Tibial nerve (tissue), 4 donors: ENCODE results near the gene RAP1GAP2. TPM values are rescaled to one million over a fixed set of nuclear protein-coding genes. Genes with fewer than 3 reads are reported as not detected.
"Not testable (repeated sequence)": the region's sequence is repeated elsewhere in the genome, so short reads cannot be mapped to it uniquely, and the experiment has no call there.

ENCODE experiments used
- DNase-seq, 2 donors: peaks; one replicate each; pipeline ENCODE4 v3.0.0-alpha.2; 2019; ENCODE audit warnings: low spot score in 2 of 2
- H3K27ac ChIP-seq, 4 donors: fragments of 200-600 bp; sonication (generic) in 3 of 4; one replicate each; pipeline ENCODE4 v1.5.1; 2017 to 2019; ENCODE audit warnings: mild to moderate bottlenecking in 1 of 4
- H3K27me3 ChIP-seq, 2 donors: fragments of 200-600 bp; sonication (generic) in 1 of 2; one replicate each; pipeline versions ENCODE4 v1.5.1 to v1.6.0; 2017 to 2019
- H3K36me3 ChIP-seq, 3 donors: fragments of 200-600 bp; sonication (generic); one replicate each; pipeline ENCODE4 v1.5.1; 2018 to 2019
- H3K4me1 ChIP-seq, 4 donors: fragments of 200-600 bp; sonication (generic) in 3 of 4; one replicate each; pipeline ENCODE4 v1.5.1; 2017 to 2019
- H3K4me3 ChIP-seq, 4 donors: fragments of 200-600 bp; sonication (generic) in 3 of 4; one replicate each; pipeline ENCODE4 v1.5.1; 2017 to 2019; ENCODE audit warnings: mild to moderate bottlenecking in 1 of 4, moderate library complexity in 1 of 4
- H3K9me3 ChIP-seq, 4 donors: fragments of 200-600 bp; sonication (generic) in 3 of 4; one replicate each; pipeline ENCODE4 v1.5.1; 2017 to 2019
- EP300 ChIP-seq, 2 donors: sonication (generic); formaldehyde crosslinking; IDR thresholded peaks; one replicate each; pipeline ENCODE4 v1.6.1; 2017; ENCODE audit warnings: antibody characterized with exemption in 2 of 2, mild to moderate bottlenecking in 1 of 2
- POLR2A ChIP-seq, 2 donors: fragments of 450-650 bp; IDR thresholded peaks; one replicate each; pipeline ENCODE4 v1.6.1; 2017; ENCODE audit warnings: antibody characterized with exemption in 2 of 2, mild to moderate bottlenecking in 2 of 2, moderate library complexity in 2 of 2
- WGBS, 2 donors: methylation state at CpG; one replicate each; pipeline ENCODE4 v1.1.5; 2018; 5-methylcytosine and 5-hydroxymethylcytosine counted together
- total RNA-seq, 4 donors: library from RNA; depleted of rRNA; stranded (reverse); fragments of >200 nt; gene quantifications; one replicate each; pipeline ENCODE4 v1.1.0, GENCODE V29; 2016
- TF ChIP-seq, protein P1 (sequence below), 5 experiments: fragments of 200-600 bp in 3 of 5; fragments of 450-650 bp in 2 of 5; sonication (generic) in 3 of 5; IDR thresholded peaks; one replicate each; pipeline ENCODE4 v1.5.1; 2016 to 2019; ENCODE audit warnings: antibody characterized with exemption in 5 of 5, mild to moderate bottlenecking in 3 of 5, moderate library complexity in 2 of 5

RAP1GAP2 gene
- total RNA-seq, 4 donors from 2014 or later: 5.4 to 18.2 (median 11.9) TPM

GRCh38 chr17:2994441-2994840 lies 198.2 kb downstream of the RAP1GAP2 start:
- peaks cover 0 to 12% (median 0%) of the 10 kb centered on the region in 3 donors for H3K36me3 ChIP-seq
- no peak overlapping the region for H3K27ac ChIP-seq
- H3K4me1 ChIP-seq: peaks cover 0 to 19% (median 0%) of the 10 kb centered on the region in 4 donors
- H3K27me3 ChIP-seq: no peaks in the 10 kb centered on the region
- no peak for DNase-seq
- H3K9me3 ChIP-seq: no peaks in the 10 kb centered on the region
- no peak overlapping the region for H3K4me3 ChIP-seq
- 90 to 96% methylated on average over 6 of the region's 6 CpGs for WGBS, 2 donors
- TF ChIP-seq EP300 (IDR thresholded peaks at IDR 0.05) (no peak), POLR2A (IDR thresholded peaks at IDR 0.05) (no peak)
- TF ChIP-seq, protein P1, sequence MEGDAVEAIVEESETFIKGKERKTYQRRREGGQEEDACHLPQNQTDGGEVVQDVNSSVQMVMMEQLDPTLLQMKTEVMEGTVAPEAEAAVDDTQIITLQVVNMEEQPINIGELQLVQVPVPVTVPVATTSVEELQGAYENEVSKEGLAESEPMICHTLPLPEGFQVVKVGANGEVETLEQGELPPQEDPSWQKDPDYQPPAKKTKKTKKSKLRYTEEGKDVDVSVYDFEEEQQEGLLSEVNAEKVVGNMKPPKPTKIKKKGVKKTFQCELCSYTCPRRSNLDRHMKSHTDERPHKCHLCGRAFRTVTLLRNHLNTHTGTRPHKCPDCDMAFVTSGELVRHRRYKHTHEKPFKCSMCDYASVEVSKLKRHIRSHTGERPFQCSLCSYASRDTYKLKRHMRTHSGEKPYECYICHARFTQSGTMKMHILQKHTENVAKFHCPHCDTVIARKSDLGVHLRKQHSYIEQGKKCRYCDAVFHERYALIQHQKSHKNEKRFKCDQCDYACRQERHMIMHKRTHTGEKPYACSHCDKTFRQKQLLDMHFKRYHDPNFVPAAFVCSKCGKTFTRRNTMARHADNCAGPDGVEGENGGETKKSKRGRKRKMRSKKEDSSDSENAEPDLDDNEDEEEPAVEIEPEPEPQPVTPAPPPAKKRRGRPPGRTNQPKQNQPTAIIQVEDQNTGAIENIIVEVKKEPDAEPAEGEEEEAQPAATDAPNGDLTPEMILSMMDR (IDR thresholded peaks at IDR 0.05): no peak

GRCh38 chr17:2995377-2995776 lies 199.1 kb downstream of the RAP1GAP2 start:
- Histone ChIP-seq H3K9me3 (no peaks in the 10 kb centered on the region), H3K27ac (peak overlapping the region in 2 of 4 donors; percentile 50 to 73), H3K27me3 (no peaks in the 10 kb centered on the region), H3K36me3 (peaks cover 0 to 12% (median 0%) of the 10 kb centered on the region in 3 donors), H3K4me3 (no peak overlapping the region), H3K4me1 (peaks cover 0 to 19% (median 0%) of the 10 kb centered on the region in 4 donors)
- DNase-seq: no peak
- WGBS, 2 donors: 71 to 72% methylated on average over 17 to 22 of the region's 22 CpGs
- TF ChIP-seq POLR2A (IDR thresholded peaks at IDR 0.05) (no peak), EP300 (IDR thresholded peaks at IDR 0.05) (no peak)
- TF ChIP-seq, protein P1 (IDR thresholded peaks at IDR 0.05): no peak

- Histone ChIP-seq H3K9me3 (no peaks in the 10 kb centered on the region), H3K36me3 (peaks cover 0 to 12% (median 0%) of the 10 kb centered on the region in 3 donors), H3K27ac (peak overlapping the region in 3 of 4 donors; percentile 50 to 73 (median 65)), H3K27me3 (no peaks in the 10 kb centered on the region), H3K4me3 (no peak overlapping the region), H3K4me1 (peaks cover 0 to 19% (median 0%) of the 10 kb centered on the region in 4 donors)
- WGBS, 2 donors: 61 to 66% methylated on average over 17 of the region's 17 CpGs
- peak; percentile 39 to 61 for DNase-seq
- TF ChIP-seq POLR2A (IDR thresholded peaks at IDR 0.05) (no peak), EP300 (IDR thresholded peaks at IDR 0.05) (peak in 1 of 2 donors; percentile 66)
- TF ChIP-seq, protein P1 (IDR thresholded peaks at IDR 0.05): no peak
Observed at GRCh38 chr17:2995886-2996809, 199.9 kb downstream of the RAP1GAP2 start.

- TF ChIP-seq POLR2A (IDR thresholded peaks at IDR 0.05) (no peak), EP300 (IDR thresholded peaks at IDR 0.05) (no peak)
- TF ChIP-seq, protein P1 (IDR thresholded peaks at IDR 0.05): no peak
Observed at GRCh38 chr17:2996810-2997670, 200.8 kb downstream of the RAP1GAP2 start.

GRCh38 chr17:2998469-2998901 lies 202.2 kb downstream of the RAP1GAP2 start:
- H3K36me3 ChIP-seq, DNase-seq, H3K4me3 ChIP-seq, H3K27ac ChIP-seq, H3K27me3 ChIP-seq, H3K9me3 ChIP-seq: not testable (repeated sequence)
- 90 to 94% methylated on average over 9 of the region's 9 CpGs for WGBS, 2 donors
- peaks cover 0 to 37% (median 9%) of the 10 kb centered on the region in 4 donors for H3K4me1 ChIP-seq

More at GRCh38 chr17:2996810-2997670, 200.8 kb downstream of the RAP1GAP2 start:
- no peak overlapping the region for H3K4me3 ChIP-seq
- H3K27ac ChIP-seq: peak overlapping the region in 2 of 4 donors; percentile 36 to 73
- H3K4me1 ChIP-seq: peaks cover 0 to 23% (median 0%) of the 10 kb centered on the region in 4 donors
- no peaks in the 10 kb centered on the region for H3K27me3 ChIP-seq
- DNase-seq: no peak
- 89 to 90% methylated on average over 11 of the region's 11 CpGs for whole genome bisulfite sequencing, 2 donors
- no peaks in the 10 kb centered on the region for H3K9me3 ChIP-seq
- H3K36me3 ChIP-seq: peaks cover 0 to 12% (median 0%) of the 10 kb centered on the region in 3 donors
